A673 (cell line): Measurements from ENCODE around the gene NGLY1.

Experiments
- CTCF ChIP-seq: fragments of 300-800, 200-600 bp; sonication (generic); conservative IDR thresholded peaks from 2 replicates; pipeline ENCODE4 v1.5.1; 2017; ENCODE audit warnings: low read depth, mild to moderate bottlenecking, antibody characterized with exemption, low read length, moderate library complexity, mixed read lengths
- EZH2 ChIP-seq: fragments of 200-600 bp; sonication (generic); IDR thresholded peaks from 2 replicates; pipeline ENCODE4 v1.6.1; 2017; ENCODE audit warnings: borderline replicate concordance, low read depth, mild to moderate bottlenecking, mixed read lengths, antibody characterized with exemption, low read length; ENCODE audit not compliant: poor library complexity, severe bottlenecking

- TF ChIP-seq CTCF: no peak
- no peak for TF ChIP-seq EZH2
Observed at GRCh38 chr3:25775936-25776335, 7.3 kb downstream of the NGLY1 start.
